ENCODE measurements around the gene C14orf93.

DNA sequence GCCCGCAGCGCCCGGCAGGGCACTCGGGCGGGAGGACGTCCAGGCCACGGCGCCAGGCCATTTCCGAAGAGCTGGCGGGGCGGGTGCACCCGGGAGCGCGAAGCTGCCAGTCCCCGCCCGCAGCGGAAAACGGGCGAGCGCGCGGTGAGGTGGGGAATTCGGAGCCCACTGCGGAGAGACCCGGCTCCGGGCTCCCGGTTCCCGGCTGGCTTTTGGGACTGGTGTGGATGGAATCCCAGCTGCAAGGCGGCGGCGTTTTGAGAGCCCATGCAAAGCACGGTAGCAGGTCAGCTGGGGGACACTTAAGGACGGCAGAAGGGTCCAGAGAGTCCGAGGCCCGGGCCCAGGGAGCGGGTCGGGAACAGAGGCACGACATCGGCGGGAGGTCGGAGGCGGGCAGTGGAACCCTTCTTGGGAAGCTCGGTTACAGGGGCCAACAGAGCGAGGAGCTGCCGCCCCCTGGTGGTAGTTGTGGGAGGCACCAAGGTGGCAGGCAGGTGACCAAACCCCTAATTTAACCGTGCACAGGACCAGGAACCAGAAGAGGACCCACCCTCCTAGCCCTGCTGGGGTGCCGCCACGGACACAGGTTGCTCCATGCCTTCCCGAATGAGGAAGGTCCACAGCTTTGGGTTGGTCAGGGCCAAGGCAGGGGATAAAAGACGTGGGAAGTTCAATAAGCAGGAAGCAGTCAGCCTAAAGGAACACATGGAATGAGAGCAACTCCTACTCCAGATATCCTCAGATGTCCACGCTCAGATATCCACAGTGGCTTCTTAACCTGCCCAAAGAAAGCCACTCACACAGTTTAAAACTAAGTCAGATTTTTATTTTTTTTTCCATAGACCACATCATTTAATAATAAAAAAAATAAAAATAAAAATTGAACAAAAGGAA, 48.1 kb upstream of the C14orf93 start:
- no peak for TF ChIP-seq EP300 (IDR thresholded peaks at IDR 0.05)
- TF ChIP-seq, protein P1, sequence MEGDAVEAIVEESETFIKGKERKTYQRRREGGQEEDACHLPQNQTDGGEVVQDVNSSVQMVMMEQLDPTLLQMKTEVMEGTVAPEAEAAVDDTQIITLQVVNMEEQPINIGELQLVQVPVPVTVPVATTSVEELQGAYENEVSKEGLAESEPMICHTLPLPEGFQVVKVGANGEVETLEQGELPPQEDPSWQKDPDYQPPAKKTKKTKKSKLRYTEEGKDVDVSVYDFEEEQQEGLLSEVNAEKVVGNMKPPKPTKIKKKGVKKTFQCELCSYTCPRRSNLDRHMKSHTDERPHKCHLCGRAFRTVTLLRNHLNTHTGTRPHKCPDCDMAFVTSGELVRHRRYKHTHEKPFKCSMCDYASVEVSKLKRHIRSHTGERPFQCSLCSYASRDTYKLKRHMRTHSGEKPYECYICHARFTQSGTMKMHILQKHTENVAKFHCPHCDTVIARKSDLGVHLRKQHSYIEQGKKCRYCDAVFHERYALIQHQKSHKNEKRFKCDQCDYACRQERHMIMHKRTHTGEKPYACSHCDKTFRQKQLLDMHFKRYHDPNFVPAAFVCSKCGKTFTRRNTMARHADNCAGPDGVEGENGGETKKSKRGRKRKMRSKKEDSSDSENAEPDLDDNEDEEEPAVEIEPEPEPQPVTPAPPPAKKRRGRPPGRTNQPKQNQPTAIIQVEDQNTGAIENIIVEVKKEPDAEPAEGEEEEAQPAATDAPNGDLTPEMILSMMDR (IDR thresholded peaks at IDR 0.05), result peak in 2 of 3 experiments; percentile 92 to 96
- TF ChIP-seq POLR2AphosphoS5 (IDR thresholded peaks at IDR 0.05), result peak; percentile 55 to 58
- TF ChIP-seq POLR2A (IDR thresholded peaks at IDR 0.05; ENCODE audit: low read depth), result no peak

All from esophagus muscularis mucosa (tissue), 4 donors.